Measurements from ENCODE around the gene DNAH10.
A peak's percentile ranks its signal among the peaks of the same experiment; 100 is the strongest.

DNAH10 gene

DNA sequence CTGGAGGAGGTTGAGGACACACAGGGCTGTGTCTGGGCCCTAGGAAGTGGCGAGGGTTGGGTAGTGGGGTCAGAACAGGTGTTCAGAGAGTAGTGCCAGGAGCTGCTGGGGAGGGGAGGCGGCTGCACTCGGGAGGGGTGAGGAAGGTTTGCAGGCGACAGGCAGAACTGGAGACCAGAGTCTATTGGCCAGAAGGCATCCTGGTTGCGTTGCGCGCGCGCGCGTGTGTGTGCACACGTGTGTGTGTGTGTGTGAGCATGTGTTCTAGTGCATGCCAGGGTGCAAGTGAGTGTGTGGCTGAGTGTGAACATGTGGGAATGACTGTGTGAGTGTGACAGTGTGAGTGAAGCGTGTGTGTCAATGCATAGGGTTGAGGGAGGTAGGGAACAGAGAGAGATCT lies 124.2 kb downstream of the DNAH10 start:
- DNase-seq (ENCODE audit: low read depth, low spot score): no peak

DNA sequence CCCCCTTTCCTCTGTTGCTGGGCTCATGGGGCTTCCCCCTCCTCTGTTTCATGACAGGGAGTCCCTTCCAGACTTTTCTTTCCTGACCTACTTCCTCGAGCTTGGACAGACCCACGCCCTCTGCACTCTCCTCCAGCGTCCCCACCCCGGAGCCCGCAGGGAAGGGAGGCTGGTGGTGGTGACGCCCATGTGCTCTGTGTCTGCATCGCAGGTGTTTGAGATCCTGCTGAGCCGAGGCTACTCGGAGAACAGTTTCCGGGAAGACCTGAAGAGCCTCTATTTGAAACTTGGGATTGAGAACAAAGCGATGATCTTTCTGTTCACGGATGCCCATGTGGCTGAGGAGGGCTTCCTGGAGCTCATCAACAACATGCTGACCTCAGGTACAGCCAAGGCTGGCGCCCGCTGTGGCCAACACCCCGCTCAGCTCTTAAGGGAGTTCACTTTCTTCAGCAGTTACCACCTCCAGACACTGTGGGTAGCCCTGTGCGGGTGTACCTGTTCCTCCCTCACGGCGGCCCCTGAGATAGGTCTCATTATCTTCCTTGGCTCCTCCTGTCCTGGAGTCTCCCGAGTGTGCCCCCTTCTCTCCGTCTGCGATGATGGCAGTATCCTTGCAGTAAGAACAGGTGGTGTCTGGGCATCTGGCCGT lies 125.0 kb downstream of the DNAH10 start:
- no peak for DNase-seq (ENCODE audit: low read depth, low spot score)

DNA sequence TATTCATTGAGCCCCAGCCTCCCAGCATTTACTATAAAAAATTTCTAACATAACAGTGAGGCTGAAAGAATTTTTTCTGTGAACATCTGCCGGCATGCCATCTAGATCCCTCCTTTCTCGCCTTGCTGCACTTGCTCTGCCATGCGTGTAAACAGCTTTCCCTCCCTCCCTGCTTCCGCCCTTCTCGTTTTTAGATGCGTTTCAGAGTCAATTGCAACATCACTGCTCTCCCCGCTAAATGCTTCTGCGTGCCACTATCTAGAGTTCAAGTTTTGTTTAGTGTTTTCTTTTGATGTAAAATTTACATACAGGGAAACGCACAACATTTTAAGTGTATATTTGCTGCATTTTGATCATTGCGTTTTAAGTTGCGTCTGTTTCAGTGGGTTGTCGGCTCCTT lies 126.9 kb downstream of the DNAH10 start:
- no peak for DNase-seq (ENCODE audit: low read depth, low spot score)

DNA sequence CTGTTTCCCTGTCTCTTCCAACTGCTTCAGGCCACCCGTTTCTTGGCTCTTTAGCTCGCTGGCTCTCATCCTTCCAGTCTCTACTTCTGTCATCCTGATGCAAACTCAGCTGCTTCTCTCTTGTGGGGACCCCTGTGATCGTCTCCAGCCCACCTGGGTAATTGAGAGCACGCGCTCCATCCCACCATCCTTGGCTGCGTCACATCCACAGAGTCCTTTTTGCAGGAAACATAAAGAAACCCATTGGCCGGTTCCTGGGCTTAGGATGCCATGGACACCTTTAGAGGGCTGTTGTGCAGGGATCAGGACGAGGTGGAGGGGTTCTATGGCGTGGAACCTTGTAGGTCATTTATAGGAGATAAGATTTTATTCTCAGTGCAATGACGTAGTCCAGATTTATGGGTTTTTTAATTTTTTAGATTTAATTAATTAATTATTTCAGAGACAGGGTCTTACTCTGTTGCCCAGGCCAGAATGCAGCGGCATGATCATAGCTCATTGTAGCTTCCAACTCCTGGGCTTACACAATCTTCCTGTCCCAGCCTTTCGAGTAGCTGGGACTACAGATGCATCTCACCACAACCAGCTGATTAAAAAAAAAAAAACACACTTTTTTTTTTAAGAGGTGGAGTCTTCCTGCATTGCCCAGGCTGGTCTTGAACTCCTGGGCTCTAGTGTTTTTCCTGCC lies 127.9 kb downstream of the DNAH10 start:
- DNase-seq (ENCODE audit: low read depth, low spot score): no peak

DNA sequence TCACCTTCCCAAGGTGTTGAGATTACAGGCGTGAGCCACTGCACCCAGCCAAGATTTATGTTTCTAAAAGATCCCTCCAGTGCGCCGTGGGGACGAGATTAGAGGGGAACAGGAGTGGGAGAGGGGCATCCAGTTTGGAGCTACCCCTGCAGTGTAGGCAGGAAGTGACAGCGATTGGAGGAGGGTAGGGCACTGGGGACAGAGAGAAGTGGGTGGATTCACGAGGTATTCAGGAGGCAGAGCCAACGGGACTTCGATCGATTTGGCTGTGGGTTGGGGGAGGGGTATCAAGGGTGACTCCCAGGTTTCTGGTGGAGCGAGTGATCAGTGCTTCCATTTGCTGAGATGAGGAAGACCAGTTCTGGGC lies 128.4 kb downstream of the DNAH10 start:
- DNase-seq (ENCODE audit: low read depth, low spot score): no peak

DNA sequence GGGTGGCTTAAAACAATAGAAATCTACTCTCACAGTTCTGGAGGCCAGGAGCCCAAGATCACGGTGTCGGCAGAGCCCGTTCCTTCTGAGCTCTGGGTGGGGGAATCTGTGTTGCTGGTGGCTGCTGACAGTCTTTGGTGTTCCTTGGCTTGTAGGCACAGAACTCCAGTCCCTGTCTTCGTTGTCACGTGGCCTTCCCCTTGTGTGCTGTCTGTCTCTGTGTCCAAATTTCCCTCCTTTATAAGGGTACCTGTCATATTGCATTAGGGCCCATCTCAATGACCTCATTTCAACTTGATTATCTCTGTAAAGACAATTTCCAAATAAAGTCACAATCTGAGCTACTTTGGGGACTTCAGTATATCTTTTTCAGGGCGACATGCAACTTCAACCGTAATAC lies 128.9 kb downstream of the DNAH10 start:
- DNase-seq (ENCODE audit: low read depth, low spot score): no peak

DNA sequence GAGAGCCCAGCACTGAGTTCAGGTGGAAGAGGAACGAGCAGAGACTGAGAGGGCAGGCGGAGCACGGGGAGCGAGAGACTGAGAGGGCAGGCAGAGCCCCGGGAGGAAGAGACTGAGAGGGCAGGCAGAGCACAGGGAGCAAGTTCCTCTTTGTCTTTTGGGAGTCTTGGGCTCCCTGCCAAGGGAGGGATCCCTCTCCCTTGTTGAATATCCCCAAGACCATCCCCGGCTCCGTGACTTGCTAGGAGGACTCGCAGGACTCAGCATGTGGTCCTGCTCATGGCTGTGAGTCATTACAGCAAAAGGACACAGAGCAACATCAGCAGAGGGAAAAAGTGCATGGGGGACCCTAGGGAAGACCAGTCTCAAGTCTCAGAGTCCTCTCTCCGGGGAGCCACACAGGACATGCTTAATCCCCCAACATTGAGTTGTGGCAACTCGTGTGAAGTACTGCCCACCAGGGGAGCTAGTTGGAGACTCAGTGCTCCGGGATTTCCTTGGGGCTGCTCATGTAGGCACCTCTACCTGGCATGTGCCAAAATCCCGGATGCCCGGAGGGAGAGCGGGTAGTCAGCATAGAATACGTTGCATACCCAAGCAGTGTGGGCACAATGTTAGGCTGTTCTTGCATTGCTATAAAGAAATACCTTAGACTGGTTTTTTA lies 129.5 kb downstream of the DNAH10 start:
- DNase-seq (ENCODE audit: low read depth, low spot score): no peak

DNA sequence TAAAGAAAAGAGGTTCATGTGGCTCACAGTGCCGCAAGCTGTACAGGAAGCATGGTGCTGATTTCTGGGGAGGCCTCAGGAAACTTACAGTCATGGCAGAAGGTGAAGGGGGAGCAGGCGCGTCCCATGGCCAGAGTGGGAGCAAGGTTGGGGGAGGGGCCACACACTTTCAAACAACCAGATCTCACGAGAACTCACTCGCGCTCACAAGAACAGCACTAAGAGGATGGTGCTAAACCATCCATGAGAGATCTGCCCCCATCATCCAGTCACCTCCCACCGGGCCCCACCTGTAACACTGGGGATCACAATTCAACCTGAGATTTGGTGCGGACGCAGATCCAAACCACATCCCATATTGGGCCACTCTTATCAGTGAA lies 130.1 kb downstream of the DNAH10 start:
- DNase-seq (ENCODE audit: low read depth, low spot score): no peak

DNA sequence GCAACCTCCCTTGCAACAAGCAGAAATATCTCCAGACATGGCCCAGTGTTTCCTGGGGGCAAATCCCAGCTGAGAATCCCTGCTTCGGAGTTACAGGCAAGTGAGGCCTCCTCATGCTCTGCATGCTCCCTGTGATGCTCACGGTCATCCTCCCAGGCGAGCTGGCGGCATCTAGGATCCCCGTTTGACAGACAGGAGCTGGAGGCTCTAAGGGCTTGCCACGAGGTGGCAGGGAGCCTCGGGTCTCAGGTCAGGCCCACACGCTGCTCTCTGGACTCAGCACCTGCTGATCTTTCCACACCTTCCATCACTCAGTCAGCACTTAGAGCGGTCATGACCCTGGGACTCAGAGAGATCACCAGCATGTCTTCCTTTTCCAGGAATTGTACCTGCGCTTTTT lies 130.8 kb downstream of the DNAH10 start:
- no peak for DNase-seq (ENCODE audit: low read depth, low spot score)

DNA sequence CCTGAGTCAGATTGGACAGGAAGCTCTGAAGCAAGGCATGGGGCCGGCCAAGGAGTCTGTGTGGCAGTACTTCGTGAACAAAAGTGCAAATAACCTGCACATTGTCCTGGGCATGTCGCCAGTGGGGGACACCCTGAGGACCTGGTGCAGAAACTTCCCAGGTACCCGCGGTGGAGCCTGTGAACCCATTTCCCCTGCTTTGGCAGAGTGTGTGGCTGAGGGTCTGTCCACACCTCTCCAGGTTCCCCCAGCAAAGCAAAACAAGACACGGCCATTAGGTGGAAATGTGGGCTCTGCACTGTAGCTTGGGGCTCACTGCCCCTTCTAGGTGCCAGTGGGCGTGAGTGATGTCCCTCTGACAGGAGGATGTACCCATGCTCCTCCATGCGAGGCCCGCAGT lies 131.2 kb downstream of the DNAH10 start:
- DNase-seq (ENCODE audit: low read depth, low spot score): no peak

DNA sequence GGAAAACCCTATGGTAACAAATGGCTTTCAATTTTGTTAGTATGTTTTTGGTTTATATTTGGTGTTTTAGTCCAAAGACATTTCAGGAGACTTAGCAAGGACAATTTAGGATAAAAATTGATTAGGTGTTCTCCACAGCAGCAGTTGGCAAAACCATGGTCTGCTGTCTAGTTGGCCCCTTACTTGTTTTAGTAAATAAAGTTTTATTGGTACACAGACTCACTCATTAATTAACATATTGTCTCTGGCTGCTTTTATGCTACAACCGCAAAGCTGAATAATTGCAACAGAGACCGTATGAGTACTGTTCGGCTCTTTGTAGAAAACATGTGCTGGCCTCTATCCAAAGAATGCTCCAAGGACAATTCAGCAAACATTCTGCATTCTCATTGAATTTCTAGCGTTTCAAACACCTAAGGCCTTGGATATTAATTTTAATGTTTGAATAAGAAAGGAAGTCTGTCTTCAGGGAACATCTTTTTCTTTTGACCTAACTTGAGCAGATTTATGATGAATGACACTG lies 132.8 kb downstream of the DNAH10 start:
- no peak for DNase-seq (ENCODE audit: low read depth, low spot score)

DNA sequence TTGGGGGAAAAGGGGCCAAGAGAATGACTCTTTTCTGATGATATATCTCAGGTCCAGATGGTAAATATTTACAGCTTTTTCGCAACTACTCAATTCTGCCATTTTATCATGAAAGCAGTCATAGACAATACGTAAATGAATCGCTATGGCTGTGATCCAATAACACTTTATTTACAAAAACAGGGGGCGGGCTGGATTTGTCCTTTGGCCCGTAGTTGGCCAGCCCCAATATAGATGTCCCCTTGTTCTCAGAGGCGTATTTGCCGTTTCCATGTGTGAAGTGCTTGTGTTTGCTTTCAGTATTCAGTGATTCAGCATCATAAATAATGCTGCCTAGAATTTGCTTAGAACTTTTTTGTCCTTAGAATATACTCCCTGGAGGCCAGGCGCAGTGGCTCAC lies 133.3 kb downstream of the DNAH10 start:
- no peak for DNase-seq (ENCODE audit: low read depth, low spot score)

DNA sequence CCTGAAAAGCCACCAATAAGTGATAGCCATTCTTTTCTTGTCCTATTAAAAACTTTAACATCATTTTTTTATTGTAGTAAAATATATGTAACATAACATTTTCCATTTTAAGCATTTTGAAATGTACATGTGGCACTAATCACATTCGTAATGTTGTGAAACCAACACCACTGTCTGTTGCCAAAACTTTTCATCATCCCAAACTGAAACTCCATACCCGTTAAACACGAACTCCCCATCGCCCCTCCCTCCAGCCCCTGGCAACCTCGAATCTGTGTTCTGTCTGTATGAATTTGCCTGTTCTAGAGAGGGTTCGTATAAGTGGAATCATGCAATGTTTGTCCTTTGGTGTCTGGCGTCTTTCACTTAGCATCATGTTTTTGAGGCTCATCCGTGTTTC lies 134.7 kb downstream of the DNAH10 start:
- DNase-seq (ENCODE audit: low read depth, low spot score): no peak

DNA sequence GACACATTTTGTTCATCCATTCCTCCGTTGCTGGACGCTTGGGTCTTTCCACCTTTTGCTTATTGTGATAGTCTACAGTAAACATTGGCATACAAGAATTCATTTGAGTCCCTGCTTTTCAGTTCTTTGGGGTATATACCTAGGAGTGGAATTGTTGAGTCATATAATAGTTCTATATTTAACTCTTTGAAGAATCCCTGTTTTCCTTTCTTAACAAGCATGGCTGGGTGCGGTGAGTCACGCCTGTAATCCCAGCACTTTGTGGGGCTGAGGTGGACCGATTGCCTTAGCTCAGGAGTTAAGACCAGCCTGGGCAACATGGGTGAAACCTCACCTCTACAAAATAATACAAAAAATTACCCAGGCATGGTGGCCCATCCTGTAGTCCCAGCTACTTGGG lies 135.1 kb downstream of the DNAH10 start:
- no peak for DNase-seq (ENCODE audit: low read depth, low spot score)

DNA sequence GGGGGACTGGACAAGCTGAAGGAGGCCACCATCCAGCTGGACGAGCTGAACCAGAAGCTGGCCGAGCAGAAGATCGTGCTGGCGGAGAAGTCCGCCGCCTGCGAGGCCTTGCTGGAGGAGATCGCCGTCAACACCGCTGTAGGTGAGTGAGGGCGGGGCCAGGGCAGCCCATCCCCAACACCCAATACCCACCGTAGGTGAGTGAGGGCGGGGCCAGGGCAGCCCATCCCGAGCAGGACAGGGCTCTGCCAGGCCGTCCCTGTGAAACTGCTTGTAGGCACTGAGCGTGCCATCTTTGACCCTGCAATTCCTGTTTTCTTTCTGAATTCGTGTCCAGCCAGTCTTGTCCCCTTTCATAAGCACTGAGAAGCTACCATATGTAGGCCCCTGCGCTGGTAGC lies 136.6 kb downstream of the DNAH10 start:
- no peak for DNase-seq (ENCODE audit: low read depth, low spot score)

DNA sequence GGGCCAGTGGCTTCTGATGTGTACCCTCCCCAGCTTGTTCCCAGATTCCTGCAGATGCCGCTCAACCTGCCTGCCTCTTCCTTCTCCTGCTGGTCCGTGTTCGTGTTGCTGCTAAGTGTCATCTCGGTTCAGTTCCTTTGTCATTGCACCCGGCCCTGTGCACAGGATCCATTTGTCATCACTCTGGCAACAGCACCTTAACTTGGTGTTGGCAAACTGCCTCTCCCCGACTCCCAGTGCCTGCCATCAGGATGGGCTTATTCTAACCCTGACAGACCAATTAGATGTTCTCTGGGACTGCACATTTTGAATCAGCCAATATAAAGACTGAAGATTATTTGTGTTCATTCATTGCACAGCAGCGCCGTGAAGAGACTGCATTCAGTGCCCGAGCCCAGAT lies 137.3 kb downstream of the DNAH10 start:
- DNase-seq (ENCODE audit: low read depth, low spot score): no peak

DNA sequence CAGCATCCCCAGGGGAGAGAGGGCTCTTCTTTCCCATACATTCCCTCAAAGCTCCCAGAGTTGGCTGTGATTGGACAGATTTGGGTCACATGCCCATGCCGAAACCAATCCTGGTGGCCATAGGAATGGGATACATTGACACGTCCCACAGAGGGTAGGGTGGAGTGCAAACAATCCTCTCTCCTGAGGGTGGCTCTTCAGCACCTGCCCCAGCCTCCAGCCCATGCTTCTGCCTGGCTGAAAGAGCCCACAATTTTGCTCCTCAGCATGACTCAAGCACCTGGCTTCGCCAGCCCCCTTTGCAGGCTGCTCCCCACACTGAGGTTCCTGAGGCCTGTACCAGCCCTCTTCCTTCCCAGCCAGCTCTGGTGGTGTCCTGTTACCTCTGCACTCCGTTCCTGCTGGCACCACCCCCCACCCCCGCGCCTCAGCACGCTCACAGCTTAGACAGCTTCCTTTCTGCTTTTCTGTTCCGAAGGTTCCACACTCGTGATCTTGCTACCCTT lies 138.8 kb downstream of the DNAH10 start:
- DNase-seq (ENCODE audit: low read depth, low spot score): no peak

DNA sequence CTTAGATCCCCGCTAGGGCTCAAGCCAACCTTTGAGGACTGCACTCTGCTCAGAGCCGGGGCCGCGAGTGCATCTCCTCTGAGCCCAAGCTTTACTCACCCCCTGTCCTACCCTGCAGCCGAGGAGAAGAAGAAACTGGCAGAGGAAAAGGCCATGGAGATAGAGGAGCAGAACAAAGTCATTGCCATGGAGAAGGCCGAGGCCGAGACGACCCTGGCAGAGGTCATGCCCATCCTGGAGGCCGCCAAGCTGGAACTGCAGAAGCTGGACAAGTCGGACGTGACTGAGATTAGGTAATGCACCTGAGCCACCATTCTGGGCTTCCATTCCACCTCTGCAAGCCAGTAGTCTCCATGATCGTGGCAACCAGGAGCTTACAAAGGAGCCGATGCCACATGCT lies 140.7 kb downstream of the DNAH10 start:
- DNase-seq (ENCODE audit: low read depth, low spot score): no peak

DNA sequence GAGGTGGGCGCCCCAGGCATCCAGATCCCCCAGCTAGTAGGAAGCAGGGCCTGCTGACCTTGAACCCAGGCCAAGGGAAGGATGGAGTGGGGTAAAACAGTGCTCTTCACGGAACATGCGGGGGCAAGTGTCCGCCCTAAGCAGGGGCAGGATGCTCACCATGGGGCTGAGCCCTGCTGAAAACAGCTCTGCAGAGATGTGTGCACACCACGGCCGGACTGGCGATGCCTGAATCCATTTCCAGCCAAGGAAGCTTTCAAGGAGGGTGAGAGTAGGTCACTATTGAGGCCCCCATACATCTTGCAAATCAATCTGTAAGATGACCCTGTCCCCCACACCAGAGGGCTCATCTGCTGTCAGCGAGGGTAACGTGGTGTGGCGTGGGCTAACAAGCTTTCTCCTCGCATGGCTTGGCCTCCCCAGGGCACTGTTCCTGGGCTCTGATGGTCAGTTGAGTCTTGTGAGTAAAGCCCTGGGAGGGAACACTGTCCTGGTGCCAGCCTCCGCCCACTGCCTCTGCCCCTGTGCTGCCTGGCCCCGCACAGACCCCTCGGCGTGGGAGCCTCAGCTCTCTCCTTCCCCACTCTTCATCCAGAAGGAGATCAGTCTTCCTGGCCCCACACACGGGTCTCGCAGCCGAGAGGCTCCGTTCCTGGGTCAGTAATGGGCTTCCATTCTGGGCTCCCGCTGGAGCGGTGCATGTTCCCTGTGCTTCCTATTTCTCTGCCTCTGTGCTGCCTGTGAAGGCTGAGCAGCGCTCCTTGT lies 141.4 kb downstream of the DNAH10 start:
- DNase-seq (ENCODE audit: low read depth, low spot score): no peak

DNA sequence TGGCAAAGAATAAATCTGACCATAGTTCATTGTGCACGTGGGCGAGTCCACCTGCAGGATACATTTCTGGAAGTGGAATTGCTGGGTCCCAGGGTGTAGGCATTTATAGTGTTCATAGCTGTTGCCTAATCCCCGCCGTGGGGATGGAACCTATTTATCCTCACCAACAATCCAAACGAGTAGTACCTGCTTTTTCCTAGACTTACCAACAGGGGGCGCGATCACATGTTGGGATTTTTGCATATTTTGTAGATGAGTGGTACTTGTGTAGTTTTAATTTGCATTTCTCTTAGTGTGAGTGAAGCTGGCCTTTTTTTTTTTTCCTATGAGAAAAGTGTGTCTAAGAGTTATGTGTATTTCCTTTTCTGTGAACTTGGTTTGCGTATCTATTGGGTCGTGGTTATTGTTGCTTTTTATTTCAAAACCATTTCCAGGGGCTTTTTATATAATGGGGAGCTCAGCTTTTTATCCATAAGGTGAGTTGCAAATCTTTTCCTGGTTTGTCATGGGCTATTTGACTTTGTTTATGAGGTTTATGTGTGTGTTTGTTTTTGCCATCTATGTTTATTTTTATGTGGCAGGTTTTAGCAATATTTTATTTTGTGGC lies 143.3 kb downstream of the DNAH10 start:
- DNase-seq (ENCODE audit: low read depth, low spot score): peak; percentile 40

DNA sequence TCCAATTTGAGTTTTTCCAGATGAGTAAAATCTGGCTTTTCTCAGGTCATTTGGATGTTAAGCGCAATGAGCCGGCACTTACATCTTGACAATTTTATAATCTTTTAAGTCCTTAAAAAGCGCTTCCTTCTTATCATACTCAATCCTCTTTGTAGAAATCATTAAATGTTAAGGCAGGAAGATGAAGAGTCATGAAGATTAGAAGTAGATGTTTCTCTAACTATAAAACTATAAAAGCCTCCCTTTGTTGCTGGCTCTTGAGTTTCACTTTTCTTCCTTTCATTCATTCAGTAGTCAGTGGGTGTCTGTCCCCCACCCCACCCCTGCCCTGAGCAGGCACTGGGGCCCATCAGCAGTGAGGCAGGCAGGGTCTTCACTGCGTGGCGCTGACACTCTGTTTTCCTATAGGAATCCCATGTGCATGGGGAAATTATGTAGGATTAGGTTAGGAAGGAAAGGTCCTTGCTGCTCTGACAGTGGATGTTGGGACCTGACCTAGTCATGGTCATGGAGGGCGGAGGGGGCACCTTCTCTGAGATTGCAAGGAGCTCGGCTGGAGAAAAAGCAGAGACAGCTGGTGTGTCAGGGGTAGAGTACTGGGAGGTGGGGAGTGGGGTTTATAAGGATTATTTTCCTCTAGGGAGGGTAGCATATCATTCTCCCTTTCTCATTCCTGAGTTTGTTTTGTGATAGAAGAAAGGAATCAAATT lies 144.8 kb downstream of the DNAH10 start:
- no peak for DNase-seq (ENCODE audit: low read depth, low spot score)

Data from activated naive CD8-positive, alpha-beta T cell treated with anti-CD3 and anti-CD28 coated beads, Interleukin-2, amount 50 U/mL, for 16 hours (primary cell).